Ascending aorta (tissue), 2 donors: ENCODE data around the gene PALD1. TPM values are rescaled to one million over a fixed set of nuclear protein-coding genes. Genes with fewer than 3 reads are reported as not detected.

Experiments
- DNase-seq, 2 donors: peaks; one replicate each; pipeline ENCODE4 v3.0.0-alpha.2; 2019; ENCODE audit warnings: low spot score in 2 of 2
- H3K27ac ChIP-seq, 2 donors: fragments of 200-600 bp; sonication (generic); one replicate each; pipeline ENCODE4 v1.5.1; 2016 to 2017; ENCODE audit warnings: mild to moderate bottlenecking in 1 of 2
- H3K27me3 ChIP-seq: fragments of 200-600 bp; sonication (generic); one replicate; pipeline ENCODE4 v1.5.1; 2017
- H3K36me3 ChIP-seq, 2 donors: fragments of 200-600 bp; sonication (generic); one replicate each; pipeline ENCODE4 v1.5.1; 2016
- H3K4me1 ChIP-seq, 2 donors: fragments of 200-600 bp; sonication (generic); one replicate each; pipeline ENCODE4 v1.5.1; 2016 to 2017; ENCODE audit warnings: mild to moderate bottlenecking in 1 of 2
- H3K4me3 ChIP-seq, 2 donors: fragments of 200-600 bp; sonication (generic); one replicate each; pipeline ENCODE4 v1.5.1; 2016 to 2017; ENCODE audit warnings: mild to moderate bottlenecking in 1 of 2
- H3K9me3 ChIP-seq, 2 donors: fragments of 200-600 bp; sonication (generic); one replicate each; pipeline ENCODE4 v1.5.1; 2016
- intact Hi-C: fragments of 100-400 bp; cut with DNase I; formaldehyde crosslinking; loops from one replicate; pipeline ENCODE4 v1.15.1; 2023
- total RNA-seq: library from RNA; depleted of rRNA; stranded (reverse); fragments of >200 nt; gene quantifications from one replicate; pipeline ENCODE4 v1.1.0, GENCODE V29; 2016
- TF ChIP-seq, protein P1 (sequence below), 3 experiments: fragments of 200-600 bp in 2 of 3; fragments of 450-650 bp in 1 of 3; sonication (generic) in 2 of 3; IDR thresholded peaks; one replicate each; pipeline ENCODE4 v1.5.1; 2016 to 2019; ENCODE audit warnings: antibody characterized with exemption in 3 of 3, mild to moderate bottlenecking in 1 of 3, moderate library complexity in 1 of 3

Gene PALD1
- total RNA-seq, 1 donor from 2014 or later = 21.7 TPM

DNA sequence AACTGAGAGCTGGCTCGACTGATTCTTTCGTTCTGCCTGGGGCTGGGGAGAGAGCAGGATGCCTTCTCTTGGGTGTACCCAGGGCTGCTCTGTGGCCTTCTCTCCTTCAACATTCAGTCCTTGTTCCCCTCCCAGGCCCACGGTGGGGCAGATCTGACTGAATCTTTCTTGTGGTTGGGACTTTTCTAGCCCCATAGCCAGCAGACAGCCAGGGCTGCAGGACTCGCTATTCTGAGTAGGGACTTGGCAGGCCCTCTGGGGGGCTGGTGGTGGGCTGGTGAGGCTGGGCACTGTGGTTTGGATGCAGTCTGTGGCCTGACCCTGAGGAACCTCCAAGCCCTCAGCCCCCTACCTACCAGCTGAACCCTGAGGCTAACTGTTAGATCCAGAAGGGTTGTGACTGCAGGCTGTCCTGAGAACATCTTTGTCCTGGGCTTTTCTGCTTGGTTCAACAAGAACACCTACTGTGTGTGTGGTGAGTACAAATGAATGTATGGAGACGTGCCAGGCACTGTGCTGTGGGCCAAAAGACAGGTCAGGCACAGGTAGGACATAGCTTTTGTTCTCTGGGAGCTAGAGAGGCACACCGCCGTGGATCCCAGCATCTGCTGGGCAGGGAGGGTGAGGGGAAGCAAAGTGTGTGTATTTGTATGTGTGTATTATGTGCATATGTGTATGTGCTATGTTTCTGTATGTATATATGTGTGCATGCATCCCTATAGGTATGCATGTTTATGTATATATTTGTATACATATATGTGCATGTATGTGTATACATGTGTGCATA is 2.1 kb upstream of the PALD1 start:
- Histone ChIP-seq H3K27ac (no peak overlapping the region), H3K9me3 (no peaks in the 10 kb centered on the region), H3K4me1 (peaks cover 10 to 15% of the 10 kb centered on the region in 2 donors), H3K27me3 (no peaks in the 10 kb centered on the region), H3K4me3 (no peak overlapping the region), H3K36me3 (no peaks in the 10 kb centered on the region)
- intact Hi-C loops = loop anchor here (5.0 kb wide), 1 partner anchor 341 kb away; the partner anchor contains the start of gene SGPL1
- TF ChIP-seq, protein P1, sequence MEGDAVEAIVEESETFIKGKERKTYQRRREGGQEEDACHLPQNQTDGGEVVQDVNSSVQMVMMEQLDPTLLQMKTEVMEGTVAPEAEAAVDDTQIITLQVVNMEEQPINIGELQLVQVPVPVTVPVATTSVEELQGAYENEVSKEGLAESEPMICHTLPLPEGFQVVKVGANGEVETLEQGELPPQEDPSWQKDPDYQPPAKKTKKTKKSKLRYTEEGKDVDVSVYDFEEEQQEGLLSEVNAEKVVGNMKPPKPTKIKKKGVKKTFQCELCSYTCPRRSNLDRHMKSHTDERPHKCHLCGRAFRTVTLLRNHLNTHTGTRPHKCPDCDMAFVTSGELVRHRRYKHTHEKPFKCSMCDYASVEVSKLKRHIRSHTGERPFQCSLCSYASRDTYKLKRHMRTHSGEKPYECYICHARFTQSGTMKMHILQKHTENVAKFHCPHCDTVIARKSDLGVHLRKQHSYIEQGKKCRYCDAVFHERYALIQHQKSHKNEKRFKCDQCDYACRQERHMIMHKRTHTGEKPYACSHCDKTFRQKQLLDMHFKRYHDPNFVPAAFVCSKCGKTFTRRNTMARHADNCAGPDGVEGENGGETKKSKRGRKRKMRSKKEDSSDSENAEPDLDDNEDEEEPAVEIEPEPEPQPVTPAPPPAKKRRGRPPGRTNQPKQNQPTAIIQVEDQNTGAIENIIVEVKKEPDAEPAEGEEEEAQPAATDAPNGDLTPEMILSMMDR (IDR thresholded peaks at IDR 0.05) = no peak
- DNase-seq = no peak

DNA sequence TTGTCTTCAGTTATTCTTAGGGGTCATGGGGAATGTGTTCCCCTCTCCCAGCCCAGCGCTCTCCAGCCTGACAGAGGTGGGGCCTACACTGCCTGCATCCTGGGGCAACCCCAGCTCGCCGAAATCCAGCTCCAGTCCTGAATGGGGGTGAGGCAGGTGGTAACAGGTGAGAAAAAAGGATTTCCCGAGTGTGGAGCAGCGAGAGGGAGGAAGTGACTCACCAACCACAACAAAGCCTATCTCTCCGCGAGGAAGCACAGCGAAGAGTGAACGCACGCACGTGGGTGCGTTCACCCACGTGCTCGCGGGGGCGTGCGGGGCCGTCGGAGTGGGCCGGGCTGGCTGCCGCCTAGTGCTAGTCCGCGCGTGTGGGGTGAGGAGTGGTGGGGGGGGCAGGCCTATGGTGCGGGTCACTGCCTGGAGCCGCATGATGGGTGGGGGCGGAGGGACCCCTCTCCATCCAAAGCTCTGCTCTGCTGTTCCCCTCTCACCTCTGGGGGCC is 855 bp upstream of the PALD1 start:
- TF ChIP-seq, protein P1 (IDR thresholded peaks at IDR 0.05) = no peak
- Histone ChIP-seq H3K27me3 (no peaks in the 10 kb centered on the region), H3K36me3 (no peaks in the 10 kb centered on the region), H3K9me3 (no peaks in the 10 kb centered on the region), H3K4me3 (peak overlapping the region; percentile 69 to 86), H3K27ac (no peak overlapping the region), H3K4me1 (peaks cover 19 to 26% of the 10 kb centered on the region in 2 donors)
- intact Hi-C loops = loop anchor here (2.0 to 5.0 kb wide), 2 partner anchors 19 to 340 kb away; partner anchors contain the start of gene SGPL1
- no peak for DNase-seq

DNA sequence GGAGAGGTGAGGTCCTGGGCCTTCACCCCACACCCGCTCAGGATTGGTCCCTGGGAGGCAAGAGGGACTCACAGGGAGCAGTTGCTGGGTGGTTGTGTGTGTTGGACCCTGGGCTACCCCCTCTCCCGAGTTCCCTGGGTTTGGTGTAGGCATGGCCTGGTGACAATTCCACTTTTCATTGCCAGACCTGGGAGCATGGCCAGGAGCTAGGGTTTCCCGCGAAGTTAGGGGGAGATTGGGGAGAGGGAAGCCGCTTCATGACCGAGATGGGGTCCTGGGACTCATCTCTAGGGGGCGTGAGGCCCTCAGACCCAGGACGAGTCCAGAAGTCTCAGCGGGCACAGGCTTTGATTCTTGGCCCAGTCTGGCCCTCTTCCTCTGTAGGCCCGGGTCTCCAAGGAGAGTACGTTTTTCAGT is 606 bp downstream of the PALD1 start:
- TF ChIP-seq, protein P1 (IDR thresholded peaks at IDR 0.05) = no peak
- no peaks in the 10 kb centered on the region for H3K36me3 ChIP-seq
- H3K27ac ChIP-seq = peak overlapping the region; percentile 81 to 85
- intact Hi-C loops = loop anchor here (2.0 to 5.0 kb wide), 2 partner anchors 20 to 338 kb away; partner anchors contain the start of gene SGPL1
- no peak for DNase-seq
- H3K27me3 ChIP-seq = no peaks in the 10 kb centered on the region
- peaks cover 21 to 38% of the 10 kb centered on the region in 2 donors for H3K4me1 ChIP-seq
- no peaks in the 10 kb centered on the region for H3K9me3 ChIP-seq
- peak overlapping the region; percentile 69 to 86 for H3K4me3 ChIP-seq

DNA sequence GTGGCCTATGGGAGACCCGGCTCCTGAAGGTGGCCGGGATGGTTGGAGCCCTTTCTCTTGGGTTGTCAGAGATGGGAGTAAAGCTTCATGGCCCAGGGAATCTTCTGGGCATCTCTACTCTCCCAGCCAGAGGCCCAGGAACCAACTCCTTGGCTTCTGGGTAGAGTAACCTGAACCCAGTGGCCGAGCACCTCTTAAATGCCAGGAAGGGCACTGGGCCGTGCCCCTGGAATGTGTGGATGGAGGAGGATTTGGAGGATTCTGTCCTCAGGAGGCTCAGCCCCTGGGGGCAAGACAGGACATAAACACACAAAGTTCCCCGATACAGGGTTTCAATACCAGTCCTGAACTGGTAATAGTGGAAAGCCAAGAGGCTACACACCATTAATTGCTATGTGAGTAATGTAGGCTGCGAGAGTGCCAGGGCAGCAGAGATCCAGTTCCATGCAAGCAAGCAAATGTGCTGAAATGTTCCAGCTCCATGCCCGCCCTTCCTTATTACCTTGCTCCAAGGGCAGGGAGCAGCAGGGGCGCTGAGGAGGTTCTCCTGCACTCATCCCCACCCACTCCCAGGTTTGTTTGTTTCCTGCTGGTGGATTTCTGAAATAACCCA is 1.2 kb downstream of the PALD1 start:
- intact Hi-C loops = loop anchor here (2.0 to 5.0 kb wide), 2 partner anchors 21 to 338 kb away; partner anchors contain the start of gene SGPL1
- Histone ChIP-seq H3K27ac (peak overlapping the region; percentile 81 to 85), H3K4me3 (peak overlapping the region; percentile 69 to 86), H3K4me1 (peaks cover 21 to 38% of the 10 kb centered on the region in 2 donors), H3K36me3 (no peaks in the 10 kb centered on the region), H3K9me3 (no peaks in the 10 kb centered on the region), H3K27me3 (no peaks in the 10 kb centered on the region)
- TF ChIP-seq, protein P1 (IDR thresholded peaks at IDR 0.05) = no peak
- DNase-seq = no peak

DNA sequence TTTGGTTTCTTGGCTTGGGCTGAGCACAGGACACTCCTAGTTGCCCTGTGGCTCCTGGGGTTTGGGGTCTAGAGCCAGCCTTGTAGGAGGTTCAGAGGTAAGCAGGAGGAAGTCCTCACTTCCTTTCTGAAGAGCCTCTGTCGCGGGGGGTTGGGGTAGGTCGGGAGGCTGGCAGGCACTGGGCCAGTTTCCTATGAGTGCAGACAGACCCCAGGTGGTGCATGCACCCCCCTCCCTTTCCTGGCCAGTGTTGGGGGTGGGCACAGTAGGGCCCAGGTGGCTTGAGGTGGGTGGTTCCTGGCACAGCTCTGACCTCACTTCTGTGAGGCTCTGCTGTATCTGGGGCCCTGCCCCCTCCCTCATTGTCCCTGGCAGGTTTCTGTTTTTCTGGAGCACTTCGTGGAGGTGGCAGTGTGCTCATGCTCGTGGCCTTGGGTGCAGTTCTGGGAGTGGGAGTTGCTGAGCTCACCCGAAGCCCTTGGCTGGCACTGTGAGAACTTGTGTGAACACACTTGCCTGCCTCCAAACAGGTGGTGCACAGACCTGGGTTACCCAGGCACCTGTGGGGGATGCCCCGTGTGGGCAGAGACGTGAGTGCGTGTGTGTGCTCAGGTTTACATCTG is 1.8 kb downstream of the PALD1 start:
- Histone ChIP-seq H3K27ac (peak overlapping the region; percentile 81 to 85), H3K4me3 (peak overlapping the region in 1 of 2 donors; percentile 86), H3K36me3 (no peaks in the 10 kb centered on the region), H3K9me3 (no peaks in the 10 kb centered on the region), H3K27me3 (no peaks in the 10 kb centered on the region), H3K4me1 (peaks cover 21 to 38% of the 10 kb centered on the region in 2 donors)
- TF ChIP-seq, protein P1 (IDR thresholded peaks at IDR 0.05) = no peak
- no peak for DNase-seq
- intact Hi-C loops = no loop called here
